Astrocyte of the hippocampus (primary cell): ENCODE measurements around the gene TNIK.

ENCODE experiments used
- DNase-seq: peaks from one replicate; pipeline ENCODE4 v3.0.0; 2011; ENCODE audit warnings: low read depth, low spot score

Gene TNIK

DNA sequence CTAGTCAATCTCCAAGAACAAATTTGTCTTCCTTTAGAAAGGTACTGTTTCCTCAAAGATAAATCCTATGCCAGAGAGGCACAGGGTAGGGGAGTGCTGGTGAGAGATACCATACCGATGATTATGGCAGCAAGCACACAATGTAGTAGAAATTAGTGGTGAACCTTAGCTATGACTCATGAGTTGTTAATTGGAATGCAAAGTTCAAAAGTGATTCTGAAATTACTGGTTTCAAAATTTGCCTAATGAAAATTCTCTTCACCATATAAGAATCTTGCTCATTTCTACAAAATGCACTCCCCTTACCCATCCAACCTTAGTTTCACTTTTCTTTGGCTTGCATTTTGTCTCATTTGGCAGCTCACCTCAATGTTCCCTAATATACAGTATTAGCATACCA lies 294.2 kb downstream of the TNIK start:
- peak; percentile 47 for DNase-seq

- no peak for DNase-seq
Measured at GRCh38 chr3:171165499-171165921, 294.7 kb downstream of the TNIK start.

- DNase-seq = no peak
Measured at GRCh38 chr3:171164067-171164465, 296.1 kb downstream of the TNIK start.

DNA sequence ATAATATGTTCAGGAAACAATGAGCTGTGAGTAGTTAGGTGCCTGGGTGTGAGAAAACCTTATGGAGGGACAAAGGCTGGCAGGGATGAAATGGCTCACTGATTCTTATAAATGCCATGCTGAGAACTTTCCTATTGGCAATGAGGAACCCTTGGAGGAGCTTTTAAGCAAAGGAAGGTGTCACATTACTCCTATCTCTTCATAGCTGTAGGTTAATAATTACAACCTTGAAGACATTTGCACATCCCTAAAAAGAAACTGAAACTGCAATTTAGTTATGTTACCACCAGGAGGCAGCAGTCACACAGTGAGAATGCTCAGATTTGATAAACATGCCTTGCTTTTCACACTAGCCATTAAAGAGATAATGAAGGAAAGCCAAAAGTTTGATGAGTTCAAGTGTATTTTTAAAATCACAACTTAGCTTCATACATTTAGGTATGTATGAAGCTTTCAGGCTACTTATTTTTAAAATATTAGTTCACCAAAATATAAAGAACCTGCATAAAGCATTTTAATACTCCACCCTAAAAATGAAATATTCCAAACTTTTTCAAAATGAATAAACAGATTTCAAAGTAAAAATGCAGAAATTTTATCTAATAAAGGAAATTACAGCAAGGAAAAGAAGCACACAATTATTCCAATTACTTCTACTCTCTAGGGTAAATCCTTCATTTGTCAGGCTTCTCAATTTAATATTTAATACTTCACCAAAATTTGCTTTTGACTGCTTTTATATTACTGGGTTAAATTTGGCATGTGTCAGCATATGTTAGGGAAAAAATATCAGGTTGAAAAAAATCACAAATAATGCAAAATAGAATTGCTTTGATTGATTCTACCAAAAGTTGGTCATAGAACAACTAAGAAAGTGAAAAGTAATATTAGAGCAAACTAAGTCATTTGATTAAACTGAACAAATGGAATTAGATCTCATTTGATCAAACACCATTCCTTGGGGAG lies 296.8 kb downstream of the TNIK start:
- DNase-seq = no peak

DNA sequence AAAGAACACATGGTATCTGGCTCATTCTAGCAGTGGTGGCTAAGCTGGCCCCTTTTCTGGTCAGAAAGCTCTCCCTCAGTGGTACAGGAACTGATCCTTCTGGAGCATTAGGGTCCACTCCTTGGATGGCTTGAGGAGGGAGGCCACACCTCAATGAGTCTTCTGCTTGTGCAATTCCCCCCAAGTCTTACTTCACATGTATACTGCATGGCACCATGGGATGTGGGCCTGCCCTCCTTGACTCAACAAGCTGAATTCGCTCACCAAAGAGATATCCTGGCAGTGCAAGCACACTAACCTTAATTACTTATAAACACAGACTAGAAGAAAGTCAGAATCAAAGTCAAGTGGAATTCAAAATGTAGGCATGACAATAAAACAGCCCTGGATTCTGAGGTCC lies 299.9 kb downstream of the TNIK start:
- no peak for DNase-seq

- no peak for DNase-seq
Measured at GRCh38 chr3:171159822-171160157, 300.4 kb downstream of the TNIK start.

- no peak for DNase-seq
Measured at GRCh38 chr3:171159024-171159821, 301.0 kb downstream of the TNIK start.

DNA sequence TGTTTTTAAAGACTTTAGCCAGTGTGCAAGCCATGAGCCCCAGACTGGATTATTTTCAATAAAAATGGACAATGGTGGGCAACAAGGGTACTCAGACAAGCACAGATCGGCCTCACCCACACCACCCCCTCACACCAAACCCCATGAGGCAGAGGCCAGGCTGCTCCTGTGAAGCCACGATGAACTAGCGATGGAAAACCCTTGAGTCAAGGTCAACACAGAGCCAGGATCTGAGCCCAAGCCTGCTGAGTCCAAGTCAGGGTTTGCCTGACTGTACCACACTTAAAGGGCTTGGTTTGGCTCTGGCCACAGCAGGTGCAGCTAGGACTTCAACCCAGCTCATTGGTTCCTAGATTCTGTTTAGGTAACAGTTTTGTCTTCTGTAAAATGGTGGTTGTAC lies 302.2 kb downstream of the TNIK start:
- DNase-seq = no peak

- no peak for DNase-seq
Measured at GRCh38 chr3:171157286-171157685, 302.9 kb downstream of the TNIK start.

- peak; percentile 82 for DNase-seq
Measured at GRCh38 chr3:171156401-171157010, 303.7 kb downstream of the TNIK start.

GRCh38 chr3:171155122-171155700 lies 305.0 kb downstream of the TNIK start:
- peak; percentile 73 for DNase-seq

DNA sequence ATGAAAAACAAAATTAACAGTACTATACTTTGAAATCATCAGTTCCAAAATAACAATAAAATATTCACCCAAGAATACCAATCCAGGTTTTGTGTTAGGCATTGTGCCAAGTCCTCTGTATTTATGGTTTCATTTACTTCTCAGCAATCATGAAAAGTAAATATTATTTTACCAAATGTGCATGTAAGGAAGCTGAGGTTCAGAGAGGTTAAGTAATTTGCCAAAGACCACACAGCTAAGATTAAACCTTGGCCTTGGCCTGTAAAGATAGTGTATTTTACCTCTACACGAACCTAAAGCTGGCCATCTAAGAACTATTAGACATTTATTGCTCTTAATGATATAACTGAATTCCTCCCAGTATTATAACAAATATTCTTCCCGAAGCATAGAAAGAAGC lies 309.3 kb downstream of the TNIK start:
- DNase-seq = no peak

- DNase-seq = no peak
Measured at GRCh38 chr3:171149526-171150116, 310.6 kb downstream of the TNIK start.

- DNase-seq = no peak
Measured at GRCh38 chr3:171145798-171146197, 314.4 kb downstream of the TNIK start.

DNA sequence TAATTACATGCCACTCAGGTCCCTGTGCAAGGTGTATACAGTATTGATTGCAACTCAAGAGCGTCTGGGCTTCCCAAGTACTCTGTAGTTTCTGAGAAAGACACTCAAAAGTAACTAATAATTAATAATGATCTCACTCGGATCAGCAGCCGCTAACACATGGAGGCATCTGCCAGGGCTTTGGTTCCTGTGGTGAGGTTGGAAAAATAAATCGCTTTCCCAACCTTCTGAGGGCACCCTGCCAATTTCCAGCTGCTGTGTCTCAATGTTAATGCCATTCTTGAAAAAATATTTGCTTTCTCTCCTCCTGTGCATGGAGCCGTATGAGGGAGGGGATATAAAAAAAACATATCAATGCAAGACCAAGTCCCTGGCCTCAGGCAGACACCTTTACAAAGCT lies 317.2 kb downstream of the TNIK start:
- peak; percentile 94 for DNase-seq

- DNase-seq = no peak
Measured at GRCh38 chr3:171140246-171140645, 320.0 kb downstream of the TNIK start.

- DNase-seq = no peak
Measured at GRCh38 chr3:171138027-171138426, 322.2 kb downstream of the TNIK start.

DNA sequence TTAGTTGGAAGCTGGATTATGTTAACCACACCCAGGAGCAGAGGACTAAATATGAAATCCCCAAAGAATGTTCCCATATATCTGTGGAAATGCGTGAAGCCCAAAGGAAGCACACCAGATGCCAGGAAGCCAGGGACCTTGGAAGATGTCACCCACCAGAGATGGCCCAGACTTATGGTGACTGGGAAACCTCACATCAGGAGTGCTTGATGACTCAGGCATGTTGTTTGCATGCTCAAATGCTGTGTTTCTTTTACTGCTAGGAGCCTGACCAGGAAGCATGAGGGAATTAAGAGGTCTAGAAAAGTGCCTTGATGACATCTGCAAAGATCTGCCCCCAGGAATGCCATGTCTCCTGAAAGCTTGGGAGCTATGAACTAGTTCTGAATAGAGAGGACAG lies 324.7 kb downstream of the TNIK start:
- no peak for DNase-seq

GRCh38 chr3:171133796-171134569 lies 326.2 kb downstream of the TNIK start:
- no peak for DNase-seq

DNA sequence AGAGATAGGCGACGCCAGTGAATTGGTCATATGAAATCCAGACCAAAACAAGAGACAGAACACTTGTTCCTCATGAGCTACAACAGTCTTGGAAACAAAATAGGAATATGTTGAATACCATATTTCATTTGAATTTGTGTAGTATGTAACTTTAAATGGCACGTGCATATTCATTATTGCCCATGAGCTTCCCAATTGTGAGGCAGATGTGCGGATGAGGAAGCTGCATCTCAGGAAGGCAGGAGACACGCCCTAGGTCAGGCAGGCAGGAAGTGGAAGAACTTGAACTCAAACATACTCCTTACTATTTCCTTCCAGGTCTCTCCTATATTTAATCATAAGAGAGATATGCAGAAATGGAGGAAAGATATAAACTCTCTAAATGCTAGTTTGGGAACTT lies 326.9 kb downstream of the TNIK start:
- DNase-seq = no peak

DNA sequence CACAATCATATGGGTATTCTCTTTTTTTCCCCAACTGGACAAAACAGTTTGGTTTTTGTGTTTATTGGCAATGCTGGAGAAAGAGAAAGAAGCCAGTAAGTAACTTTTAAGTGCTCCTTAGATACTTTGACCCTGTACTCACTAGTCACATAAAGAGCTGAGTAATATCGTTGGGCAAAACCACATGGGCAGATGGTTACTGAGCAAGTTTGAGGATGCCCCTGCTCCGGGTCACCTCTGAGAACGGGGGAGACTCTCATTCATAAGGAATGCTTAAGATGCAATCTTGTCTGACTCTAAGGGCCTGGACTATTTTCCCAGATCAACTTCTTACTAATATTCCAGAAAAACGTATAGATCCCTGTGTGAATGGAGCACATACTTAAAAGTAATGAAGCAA lies 327.3 kb downstream of the TNIK start:
- peak; percentile 11 for DNase-seq
